Right ventricle myocardium inferior (tissue), 1 donor: ENCODE results near the gene CHCHD5. TPM values are rescaled to one million over a fixed set of nuclear protein-coding genes. Genes with fewer than 3 reads are reported as not detected.

Experiments
- ATAC-seq: fragments of 200-7000 bp; cut with Tn5 transposase; one replicate; pipeline ENCODE4 v1.9.1; 2020; ENCODE audit warnings: mild to moderate bottlenecking, moderate library complexity
- DNase-seq: peaks from one replicate; pipeline ENCODE4 v3.0.0; 2021; ENCODE audit errors: missing footprints
- intact Hi-C: fragments of 100-400 bp; cut with DNase I; formaldehyde crosslinking; loops from one replicate; pipeline ENCODE4 v1.11.0; 2022
- total RNA-seq: library from RNA; stranded (reverse); fragmentation: NEBNext Ultra II Directional; extraction: Animal tissue kit (Norgen Biotek cat#: 25700); gene quantifications from one replicate; pipeline ENCODE4 v1.2.1, GENCODE V29; 2021
- donor health status: DM: no; HTN: yes; CAD: no; lungs with severe emphysema.

Gene CHCHD5
- total RNA-seq, 1 donor from 2014 or later = 20.8 TPM

DNA sequence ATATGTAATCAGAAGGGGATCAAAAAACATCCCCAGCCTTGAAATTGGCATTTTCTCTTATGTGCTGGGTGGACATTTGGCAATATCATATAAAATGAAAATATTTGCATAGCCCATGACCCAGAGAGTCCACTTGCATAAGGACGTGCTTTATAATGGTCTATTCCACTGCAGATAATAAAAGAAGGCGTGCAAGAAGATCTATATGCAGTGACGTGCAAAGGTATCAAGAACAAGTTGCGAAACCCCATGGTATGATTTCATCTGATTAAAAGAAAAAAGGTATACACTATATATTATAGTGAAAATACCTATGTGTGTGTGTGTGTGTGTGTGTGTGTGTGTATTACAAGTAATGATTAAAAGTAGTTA, 52.9 kb downstream of the CHCHD5 start:
- intact Hi-C loops = no loop called here
- no peak for ATAC-seq
- DNase-seq = no peak

Other genes with a start within 250 kb of the CHCHD5 start
- 4.8 TPM for gene RGPD8, start 151.0 kb upstream of the CHCHD5 start, total RNA-seq
- 52.0 TPM for gene TTL, start 102.5 kb upstream of the CHCHD5 start, total RNA-seq
- 9.7 TPM for gene POLR1B, start 42.1 kb upstream of the CHCHD5 start, total RNA-seq
- 10.2 TPM for gene SLC20A1, start 61.3 kb downstream of the CHCHD5 start, total RNA-seq
- gene NT5DC4, start 136.4 kb downstream of the CHCHD5 start, total RNA-seq = not detected
- 1.3 TPM for gene CKAP2L, start 180.0 kb downstream of the CHCHD5 start, total RNA-seq
- not detected for gene IL1A, start 199.9 kb downstream of the CHCHD5 start, total RNA-seq